ENCODE results near the gene CA12.
"Not testable (repeated sequence)": the region's sequence is repeated elsewhere in the genome, so short reads cannot be mapped to it uniquely, and the experiment has no call there.

The CA12 gene

GRCh38 chr15:63332367-63333124, 49.1 kb downstream of the CA12 start:
- no peak for DNase-seq

GRCh38 chr15:63331456-63331855, 50.2 kb downstream of the CA12 start:
- no peak for DNase-seq

- no peak for DNase-seq
These were observed 50.7 kb downstream of the CA12 start for GRCh38 chr15:63330926-63331325.

DNA sequence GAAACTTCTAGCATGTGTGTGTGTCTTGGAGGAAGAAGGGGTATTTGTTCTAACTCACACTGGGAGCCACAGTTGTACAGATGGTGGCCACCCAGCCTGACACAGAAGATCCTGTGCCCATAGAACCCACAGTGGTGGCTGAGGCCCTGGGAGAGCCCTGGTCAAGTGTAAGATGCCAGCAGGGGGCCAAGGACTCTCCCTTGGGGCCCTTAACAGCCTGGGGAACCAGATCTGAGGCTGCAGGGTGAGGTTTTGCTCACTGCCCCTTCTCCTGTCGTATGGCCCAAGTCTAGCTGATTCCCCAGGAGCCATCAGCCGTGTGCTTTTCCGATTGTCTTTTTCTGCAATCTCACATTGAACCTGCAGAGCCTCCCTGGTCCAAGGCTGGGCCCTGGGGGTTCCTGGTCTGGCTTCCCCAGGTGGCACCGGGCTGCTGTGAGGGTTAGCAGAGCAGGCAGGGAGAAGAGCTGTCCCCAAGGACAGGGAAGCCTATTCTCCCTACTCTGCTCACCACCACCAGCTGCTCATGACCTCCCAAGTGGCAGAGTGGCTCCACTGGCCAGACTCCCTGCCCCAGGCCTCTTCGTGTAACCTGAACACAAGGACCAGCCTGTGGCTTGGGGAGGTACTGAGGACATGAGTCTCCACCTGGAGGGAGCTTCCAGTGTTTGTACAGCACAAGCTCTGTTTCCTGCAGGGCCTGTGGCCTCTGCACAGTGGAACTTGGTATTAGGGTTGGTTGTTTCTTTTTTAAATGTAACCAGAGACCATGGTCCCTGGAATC, 51.9 kb downstream of the CA12 start:
- no peak for DNase-seq

- DNase-seq = no peak
These were observed 53.8 kb downstream of the CA12 start for GRCh38 chr15:63327648-63328421.

- DNase-seq = no peak
These were observed 56.9 kb downstream of the CA12 start for GRCh38 chr15:63324770-63325169.

GRCh38 chr15:63323798-63324563, 57.7 kb downstream of the CA12 start:
- DNase-seq = no peak

- DNase-seq = no peak
These were observed 59.1 kb downstream of the CA12 start for GRCh38 chr15:63322541-63322940.

- no peak for DNase-seq
These were observed 60.2 kb downstream of the CA12 start for GRCh38 chr15:63321462-63321861.

- not testable (repeated sequence) for DNase-seq
These were observed 60.7 kb downstream of the CA12 start for GRCh38 chr15:63320981-63321380.

- DNase-seq = not testable (repeated sequence)
These were observed 61.2 kb downstream of the CA12 start for GRCh38 chr15:63320446-63320845.

GRCh38 chr15:63319065-63319464, 62.6 kb downstream of the CA12 start:
- DNase-seq = no peak

- no peak for DNase-seq
These were observed 63.3 kb downstream of the CA12 start for GRCh38 chr15:63318344-63318743.

- no peak for DNase-seq
These were observed 67.2 kb downstream of the CA12 start for GRCh38 chr15:63314409-63314808.

GRCh38 chr15:63313825-63314224, 67.8 kb downstream of the CA12 start:
- no peak for DNase-seq

DNA sequence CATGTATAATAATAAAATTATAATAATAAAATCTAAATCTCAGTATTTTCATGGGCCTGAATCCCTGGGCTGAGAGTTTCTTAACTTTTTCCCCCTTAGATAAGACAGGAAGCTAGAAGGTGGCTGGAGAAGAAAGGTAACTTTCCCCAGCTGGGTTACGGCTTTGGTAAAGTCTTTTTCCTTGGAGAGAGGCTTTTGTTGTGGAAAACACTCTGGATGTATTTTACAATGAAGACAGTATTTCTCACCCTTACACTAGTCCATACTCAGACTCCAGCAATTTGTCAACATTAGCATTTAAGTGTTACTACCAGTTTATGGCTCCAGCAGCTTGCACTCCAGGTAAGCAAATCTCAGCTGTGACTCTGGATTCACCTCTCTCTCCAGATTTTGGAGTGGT, 69.4 kb downstream of the CA12 start:
- no peak for DNase-seq

DNA sequence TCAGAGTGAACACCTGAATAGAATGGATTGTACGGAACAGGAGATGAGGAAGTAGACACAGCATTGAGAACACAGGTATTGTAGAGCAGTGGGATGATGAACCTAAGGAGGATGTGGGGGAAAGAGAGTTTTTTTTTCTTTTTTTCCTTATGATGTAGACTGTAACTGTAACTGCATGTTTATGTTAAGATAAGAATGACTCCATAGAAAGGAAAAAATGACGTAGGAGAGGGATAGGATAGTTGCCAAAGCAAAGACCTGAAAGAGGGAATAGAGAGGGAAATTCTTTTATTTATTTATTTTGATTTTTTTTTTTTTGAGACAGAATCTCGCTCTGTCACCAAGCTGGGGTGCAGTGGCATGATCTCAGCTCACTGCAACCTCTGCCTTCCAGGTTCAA, 71.0 kb downstream of the CA12 start:
- no peak for DNase-seq

DNA sequence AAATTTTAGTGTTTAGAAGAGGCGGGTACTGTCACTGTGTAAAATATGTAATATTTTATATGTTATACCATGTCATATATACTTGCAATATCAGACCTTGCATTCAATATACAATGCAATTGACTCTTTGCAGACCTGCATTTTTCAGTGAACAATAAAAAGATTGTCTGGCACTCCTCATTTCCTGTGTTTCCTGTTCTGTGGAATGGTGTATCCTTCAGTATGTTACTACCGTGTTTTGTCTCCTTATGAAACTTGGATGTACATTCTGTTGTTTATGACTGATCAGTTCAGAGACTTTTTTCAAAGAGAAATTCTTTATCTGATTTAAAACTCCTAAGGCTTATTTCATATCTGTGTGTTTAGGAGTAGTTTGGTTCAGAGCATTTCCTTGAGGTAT, 72.7 kb downstream of the CA12 start:
- no peak for DNase-seq

GRCh38 chr15:63308491-63308890, 73.2 kb downstream of the CA12 start:
- DNase-seq = no peak

DNA sequence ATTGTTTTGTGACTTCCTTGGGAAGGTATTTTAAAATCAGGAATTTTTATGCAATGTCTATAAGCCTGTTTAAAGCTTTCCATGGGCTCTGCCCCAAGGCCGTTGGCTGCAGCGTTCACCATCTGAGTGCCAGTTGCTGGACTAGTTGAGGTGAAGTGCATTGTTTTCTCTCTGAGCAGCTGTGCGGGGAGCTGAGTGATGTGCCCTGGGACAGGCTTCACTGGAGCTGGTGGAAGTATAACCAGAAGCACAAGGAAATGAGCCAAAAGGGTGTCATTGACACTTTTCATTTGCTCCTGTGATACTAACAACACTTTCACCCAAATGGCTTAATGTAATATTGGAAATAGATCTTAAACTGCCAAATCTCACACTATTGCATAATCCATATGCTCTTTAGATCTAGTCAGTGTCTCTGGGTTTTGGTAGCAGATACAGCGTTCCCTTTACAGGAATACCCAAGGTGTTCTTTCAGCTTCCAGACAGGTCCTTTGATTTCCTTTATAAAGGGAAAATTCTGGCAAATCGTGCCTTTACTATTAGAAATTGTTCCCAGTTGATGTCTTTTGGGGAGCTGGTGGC, 75.1 kb downstream of the CA12 start:
- DNase-seq = no peak

DNA sequence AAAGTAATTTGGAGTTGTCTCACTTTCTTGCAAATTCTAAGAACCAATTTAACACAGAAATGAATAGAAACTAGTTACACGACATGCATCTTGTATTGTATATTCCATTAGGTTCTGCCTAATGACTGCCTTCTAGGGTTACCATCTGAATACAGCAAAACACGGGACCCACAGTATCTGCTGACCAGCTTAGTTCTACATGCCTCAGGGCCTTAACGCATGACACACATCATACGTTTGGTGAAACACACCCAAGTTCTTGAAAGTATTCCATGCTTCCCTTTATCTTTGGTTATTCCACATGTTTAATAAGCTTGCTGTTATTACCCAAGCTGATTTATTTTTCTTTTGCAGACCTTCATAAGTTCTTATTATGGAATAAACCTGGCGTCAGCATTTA, 76.4 kb downstream of the CA12 start:
- no peak for DNase-seq

- DNase-seq = no peak
These were observed 80.6 kb downstream of the CA12 start for GRCh38 chr15:63301088-63301487.
